HL-60/S4 treated with phorbol 12-myristate 13-acetate at 8.2 ng/mL for 4 days and 3 days (cell line): ENCODE results near the gene GSTA5.
"Not testable (repeated sequence)": the region's sequence is repeated elsewhere in the genome, so short reads cannot be mapped to it uniquely, and the experiment has no call there.

ENCODE experiments used
- in situ Hi-C: fragments of 300-500 bp; cut with MboI; formaldehyde crosslinking; loops from 2 replicates; pipeline ENCODE4 v1.15.0; 2022; ENCODE audit warnings: low sequenced_read_pairs

The GSTA5 gene

DNA sequence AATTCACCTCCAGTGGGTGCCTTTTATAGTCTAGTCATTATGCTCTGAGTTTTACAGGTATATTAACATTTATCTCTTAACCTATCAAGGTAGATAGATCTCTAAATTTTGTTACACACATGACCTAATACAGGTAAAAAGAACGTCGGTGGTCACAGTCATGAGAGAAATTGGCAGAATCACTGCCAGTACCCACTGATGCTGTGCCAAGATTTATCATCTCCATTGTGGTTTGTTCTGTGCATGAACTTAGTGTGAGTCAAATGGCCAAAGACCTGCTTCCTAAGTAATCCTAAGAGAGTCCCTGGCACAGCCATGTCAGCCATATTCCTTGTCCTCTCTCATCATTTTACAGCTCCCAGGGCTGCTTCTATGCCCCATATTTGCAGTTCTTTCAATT is 46.2 kb downstream of the GSTA5 start:
- in situ Hi-C loops: not testable (repeated sequence)

DNA sequence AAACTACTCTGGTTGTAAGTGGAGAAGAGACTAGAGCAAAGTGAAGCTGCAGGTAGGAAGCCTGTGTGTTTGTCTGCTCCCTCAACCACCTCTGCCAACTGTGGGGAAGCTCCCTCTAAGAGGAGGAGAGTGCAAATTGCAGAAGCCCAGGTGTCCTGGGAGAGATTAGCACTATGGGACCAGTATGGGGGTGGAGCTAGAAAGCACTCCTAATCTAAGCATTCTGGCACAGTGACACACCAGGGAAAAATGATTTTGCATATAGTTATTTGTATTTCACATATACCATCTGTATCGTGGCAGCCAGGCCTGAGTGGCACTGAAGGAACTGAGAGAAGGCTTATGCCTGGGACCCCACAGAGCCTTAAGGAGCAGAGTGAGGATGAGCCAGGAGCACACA is 49.8 kb downstream of the GSTA5 start:
- in situ Hi-C loops: no loop called here

DNA sequence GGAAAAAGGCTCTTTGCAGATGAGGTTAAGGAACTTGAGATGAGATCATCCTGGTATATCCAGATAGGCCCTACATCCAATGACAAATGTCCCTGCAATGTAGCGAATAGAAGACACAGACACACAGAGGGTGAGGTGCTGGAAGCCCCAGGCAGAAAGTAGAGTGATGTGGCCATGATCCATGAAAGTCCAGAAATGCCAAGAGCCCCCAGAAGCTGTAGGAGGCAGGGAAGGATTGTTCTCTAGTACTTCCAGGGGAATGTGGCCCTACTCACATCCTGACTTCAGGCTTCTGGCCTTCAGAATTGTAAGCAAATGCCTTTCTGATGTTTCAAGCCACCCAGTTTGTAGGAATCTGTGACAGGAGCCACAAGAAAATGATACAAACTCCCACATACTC is 51.0 kb downstream of the GSTA5 start:
- in situ Hi-C loops: not testable (repeated sequence)

DNA sequence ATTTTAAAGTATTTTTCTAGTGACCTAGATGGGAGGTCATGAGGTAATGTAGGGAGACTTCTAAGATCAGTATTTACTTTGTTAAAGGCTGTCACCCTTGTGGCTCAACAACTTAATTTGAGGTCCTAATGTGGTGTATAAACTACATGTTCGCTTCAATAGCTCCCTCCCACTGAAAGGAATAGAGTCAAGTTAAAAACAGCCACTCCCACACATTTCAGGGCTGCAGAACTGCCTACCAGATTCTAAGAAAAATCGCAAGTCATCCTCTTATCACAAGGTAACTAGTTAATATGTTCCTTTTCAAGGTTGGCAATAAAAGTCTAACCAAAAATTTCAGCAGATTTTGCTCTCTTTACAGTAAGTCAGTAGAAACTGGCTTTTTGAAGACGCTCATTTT is 52.1 kb downstream of the GSTA5 start:
- in situ Hi-C loops: no loop called here

DNA sequence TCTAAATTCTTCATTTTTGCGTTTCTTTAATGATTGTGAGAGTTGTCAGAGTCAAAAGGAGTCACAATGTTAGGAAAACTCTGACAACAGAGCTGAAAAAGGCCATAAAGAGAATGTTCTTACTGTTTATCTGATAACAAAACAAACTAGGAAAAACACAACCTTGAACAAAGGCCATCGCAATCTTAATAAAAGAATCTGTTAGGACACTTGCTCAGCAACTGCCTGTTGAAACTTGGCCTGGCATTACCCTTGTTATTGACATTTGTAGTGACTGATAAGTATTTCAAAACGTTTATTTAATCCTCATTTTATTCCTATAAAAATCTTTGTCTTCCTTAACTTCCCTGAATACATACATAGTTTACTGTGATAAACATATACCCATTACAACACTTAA is 52.7 kb downstream of the GSTA5 start:
- in situ Hi-C loops: no loop called here

DNA sequence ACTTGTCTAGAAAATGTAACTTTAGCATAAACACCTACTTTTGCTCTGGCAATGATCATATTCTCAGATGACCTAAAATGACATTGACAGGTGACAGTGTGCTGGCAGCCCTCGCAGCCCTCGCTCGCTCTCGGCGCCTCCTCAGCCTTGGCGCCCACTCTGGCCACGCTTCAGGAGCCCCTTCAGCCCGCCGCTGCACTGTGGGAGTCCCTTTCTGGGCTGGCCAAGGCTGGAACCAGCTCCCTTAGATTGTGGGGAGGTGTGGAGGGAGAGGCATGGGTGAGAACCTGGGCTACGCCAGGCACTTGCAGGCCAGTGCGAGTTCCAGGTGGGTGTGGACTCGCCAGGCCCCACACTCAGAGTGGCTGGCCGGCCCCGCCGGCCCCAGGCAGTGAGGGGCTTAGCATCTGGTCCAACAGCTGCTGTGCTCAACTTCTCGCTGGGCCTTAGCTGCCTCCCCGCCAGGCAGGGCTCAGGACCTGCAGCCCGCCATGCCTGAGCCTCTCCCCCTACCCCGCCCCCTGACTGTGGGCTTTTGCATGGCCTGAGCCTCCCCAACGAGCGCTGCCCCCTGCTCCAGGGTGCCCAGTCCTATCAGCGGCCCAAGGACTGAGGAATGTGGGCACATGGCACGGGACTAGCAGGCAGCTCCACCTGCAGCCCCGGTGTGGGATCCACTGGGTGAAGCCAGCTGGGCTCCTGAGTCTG is 54.2 kb downstream of the GSTA5 start:
- in situ Hi-C loops: no loop called here

DNA sequence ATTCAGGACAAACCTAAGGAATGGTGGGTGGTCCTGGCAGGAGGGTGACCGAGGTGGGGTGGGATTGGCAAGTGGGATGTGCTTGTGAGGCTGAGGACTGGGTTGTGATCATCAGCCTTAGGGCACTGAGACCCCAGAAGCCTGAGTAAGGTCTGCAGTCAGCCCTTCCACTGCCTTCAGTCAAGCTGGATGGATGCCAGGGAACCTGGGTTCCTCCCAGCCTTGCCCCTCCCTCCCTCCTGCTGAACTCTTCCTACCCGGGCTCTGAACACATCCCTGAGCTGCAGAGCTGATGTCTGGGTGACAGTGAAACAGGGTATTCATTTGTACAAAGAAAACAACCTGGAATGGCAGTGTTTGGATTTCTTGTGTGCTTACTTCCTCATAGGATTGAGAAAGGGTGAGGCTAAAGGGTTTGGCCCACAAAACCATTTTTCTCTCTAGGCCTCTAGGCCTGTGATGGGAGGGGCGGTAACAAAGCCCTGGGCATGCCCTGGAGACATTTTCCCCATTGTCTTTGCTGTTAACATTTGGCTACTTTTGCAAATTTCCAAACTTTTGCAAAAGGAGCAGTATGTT is 57.8 kb downstream of the GSTA5 start:
- in situ Hi-C loops: not testable (repeated sequence)

DNA sequence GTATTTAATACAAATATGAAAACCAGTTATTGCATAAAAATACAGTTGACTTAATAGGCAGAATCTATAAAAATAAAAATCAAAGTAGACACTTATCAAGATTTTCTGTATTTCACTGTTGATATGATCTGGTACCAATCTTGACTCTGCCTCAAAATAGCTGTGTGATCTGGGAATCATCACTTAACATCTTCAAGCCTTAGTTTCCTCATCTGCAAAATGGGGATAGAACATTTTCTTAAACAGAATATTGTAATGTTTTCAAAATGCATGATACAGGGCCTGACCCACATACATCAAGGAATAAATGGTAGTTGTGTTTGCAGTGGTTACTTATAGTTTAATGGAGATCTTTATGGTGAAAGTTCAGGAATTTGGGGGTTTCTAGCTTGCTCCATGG is 58.4 kb downstream of the GSTA5 start:
- in situ Hi-C loops: not testable (repeated sequence)
